Amygdala (tissue), 56 donors: ENCODE data around the gene CALD1.

Source experiments
- DNase-seq, 56 donors: peaks; one replicate each; lab custom pipeline; 2025; lab: John Stamatoyannopoulos, UW

CALD1 gene

GRCh38 chr7:134778941-134779740, at the start of gene CALD1:
Gene CALD1 (plus strand): TSS chr7:134779634. CDS start chr7:134867734, 88,100 bp downstream.
- DNase-seq: peak in 15 of 56 donors; percentile 0 to 55 (median 6)

- DNase-seq: no peak
Observed at GRCh38 chr7:134729895-134730294, 49.5 kb upstream of the CALD1 start.

- no peak for DNase-seq
Observed at GRCh38 chr7:134730411-134730829, 49.0 kb upstream of the CALD1 start.

GRCh38 chr7:134731616-134732015, 47.8 kb upstream of the CALD1 start:
- no peak for DNase-seq

GRCh38 chr7:134732728-134733127, 46.7 kb upstream of the CALD1 start:
- DNase-seq: no peak

- no peak for DNase-seq
Observed at GRCh38 chr7:134736381-134736780, 43.1 kb upstream of the CALD1 start.

GRCh38 chr7:134737566-134738345, 41.7 kb upstream of the CALD1 start:
- DNase-seq: no peak

GRCh38 chr7:134739362-134739761, 40.1 kb upstream of the CALD1 start:
- no peak for DNase-seq

GRCh38 chr7:134740376-134740775, 39.1 kb upstream of the CALD1 start:
- peak in 4 of 56 donors; percentile 3 to 29 (median 14) for DNase-seq

- no peak for DNase-seq
Observed at GRCh38 chr7:134741907-134742635, 37.4 kb upstream of the CALD1 start.

GRCh38 chr7:134742688-134743350, 36.6 kb upstream of the CALD1 start:
- DNase-seq: no peak

GRCh38 chr7:134744569-134744968, 34.9 kb upstream of the CALD1 start:
- no peak for DNase-seq

GRCh38 chr7:134747326-134747725, 32.1 kb upstream of the CALD1 start:
- DNase-seq: no peak

GRCh38 chr7:134750083-134751062, 29.1 kb upstream of the CALD1 start:
- peak in 31 of 56 donors; percentile 2 to 69 (median 20) for DNase-seq

GRCh38 chr7:134752006-134752760, 27.3 kb upstream of the CALD1 start:
- no peak for DNase-seq

- peak in 5 of 56 donors; percentile 2 to 41 (median 14) for DNase-seq
Observed at GRCh38 chr7:134755422-134756022, 23.9 kb upstream of the CALD1 start.

GRCh38 chr7:134757938-134758337, 21.5 kb upstream of the CALD1 start:
- no peak for DNase-seq

GRCh38 chr7:134758981-134759380, 20.5 kb upstream of the CALD1 start:
- no peak for DNase-seq
